GM23338 (cell line): ENCODE results near the gene CNDP2. TPM values are rescaled to one million over a fixed set of nuclear protein-coding genes. Genes with fewer than 3 reads are reported as not detected.

Experiments
- ATAC-seq: fragments of 200-7000 bp; cut with Tn5 transposase; 3 replicates; pipeline ENCODE4 v1.9.1; 2020
- DNase-seq: peaks from one replicate; pipeline ENCODE4 v3.0.0-alpha.2; 2015; ENCODE audit warnings: low spot score
- H2AFZ ChIP-seq: fragments of 200-600 bp; sonication (generic); 2 replicates; pipeline ENCODE4 v1.8.0; 2016; ENCODE audit warnings: antibody characterized with exemption, mild to moderate bottlenecking, moderate library complexity
- H3F3A ChIP-seq: fragments of 200-600 bp; sonication (generic); replicated peaks from 2 replicates; pipeline ENCODE4 v1.8.0; 2017; ENCODE audit warnings: antibody characterized with exemption, mixed run types, low read depth
- H3K27ac ChIP-seq: fragments of 200-600 bp; sonication (generic); 2 replicates; pipeline ENCODE4 v1.6.1; 2016; ENCODE audit warnings: low read depth
- H3K27me3 ChIP-seq: fragments of 200-600 bp; sonication (generic); 2 replicates; pipeline ENCODE4 v1.8.0; 2016; ENCODE audit warnings: mild to moderate bottlenecking, mixed run types, moderate library complexity; ENCODE audit not compliant: insufficient read depth
- H3K36me3 ChIP-seq: fragments of 200-600 bp; sonication (generic); 2 replicates; pipeline ENCODE4 v1.8.0; 2016; ENCODE audit warnings: mild to moderate bottlenecking; ENCODE audit not compliant: insufficient read depth
- H3K4me1 ChIP-seq: fragments of 200-600 bp; sonication (generic); 2 replicates; pipeline ENCODE4 v1.8.0; 2016; ENCODE audit warnings: mild to moderate bottlenecking, moderate library complexity; ENCODE audit not compliant: insufficient read depth
- H3K4me2 ChIP-seq: fragments of 200-600 bp; sonication (generic); 2 replicates; pipeline ENCODE4 v1.7.1; 2017; ENCODE audit warnings: mixed run types
- H3K4me3 ChIP-seq: fragments of 200-600 bp; sonication (generic); 2 replicates; pipeline ENCODE4 v1.6.1; 2016; ENCODE audit warnings: mixed run types
- H3K79me2 ChIP-seq: fragments of 200-600 bp; sonication (generic); replicated peaks from 2 replicates; pipeline ENCODE4 v1.8.0; 2017; ENCODE audit warnings: mild to moderate bottlenecking; ENCODE audit not compliant: insufficient read depth
- H3K9me2 ChIP-seq: fragments of 200-600 bp; sonication (generic); 2 replicates; pipeline ENCODE4 v1.8.0; 2017; ENCODE audit not compliant: insufficient read depth
- H4K20me1 ChIP-seq: fragments of 200-600 bp; sonication (generic); replicated peaks from 2 replicates; pipeline ENCODE4 v1.8.0; 2017; ENCODE audit warnings: mild to moderate bottlenecking; ENCODE audit not compliant: insufficient read depth
- H3K27ac Mint-ChIP-seq: 2 replicates; pipeline ENCODE4 v1.8.0; 2020; ENCODE audit warnings: inconsistent platforms, mild to moderate bottlenecking, moderate library complexity, mixed read lengths
- H3K27me3 Mint-ChIP-seq: 3 replicates; pipeline ENCODE4 v1.8.0; 2022; ENCODE audit warnings: low read depth, mild to moderate bottlenecking, moderate library complexity, mixed read lengths, inconsistent platforms; ENCODE audit not compliant: insufficient read depth, poor library complexity
- H3K36me3 Mint-ChIP-seq: 3 replicates; pipeline ENCODE4 v1.8.0; 2021; ENCODE audit warnings: low read depth, mild to moderate bottlenecking, inconsistent platforms, moderate library complexity, mixed read lengths
- H3K4me1 Mint-ChIP-seq: 3 replicates; pipeline ENCODE4 v1.8.0; 2020; ENCODE audit warnings: mild to moderate bottlenecking, inconsistent platforms, mixed read lengths
- H3K4me3 Mint-ChIP-seq: 3 replicates; pipeline ENCODE4 v1.8.0; 2021; ENCODE audit warnings: moderate library complexity, mild to moderate bottlenecking, inconsistent platforms, mixed read lengths
- H3K9me3 Mint-ChIP-seq: 3 replicates; pipeline ENCODE4 v1.8.0; 2020; ENCODE audit warnings: moderate library complexity, mild to moderate bottlenecking, inconsistent platforms, mixed read lengths
- CTCF ChIP-seq, 2 experiments: fragments of 200-600 bp in 1 of 2; sonication (generic) in 1 of 2; conservative IDR thresholded peaks; 2 replicates each; pipeline versions ENCODE4 v1.5.1 to v1.6.1; 2016 to 2017; ENCODE audit warnings: antibody characterized with exemption in 2 of 2, low read depth in 2 of 2, mild to moderate bottlenecking in 2 of 2, moderate library complexity in 1 of 2
- ETS1 ChIP-seq: IDR thresholded peaks from 2 replicates; pipeline ENCODE4 v1.6.1; 2016; ENCODE audit warnings: antibody characterized with exemption
- EZH2 ChIP-seq: fragments of 200-600 bp; sonication (generic); IDR thresholded peaks from one replicate; pipeline ENCODE4 v1.8.0; 2017; ENCODE audit warnings: antibody characterized with exemption, mild to moderate bottlenecking, low read depth; ENCODE audit not compliant: unreplicated experiment
- EZH2phosphoT487 ChIP-seq: fragments of 200-600 bp; sonication (generic); IDR thresholded peaks from one replicate; pipeline ENCODE4 v1.8.1; 2018; ENCODE audit warnings: antibody characterized with exemption; ENCODE audit not compliant: unreplicated experiment
- JUNB ChIP-seq: IDR thresholded peaks from one replicate; pipeline ENCODE4 v1.6.1; 2016; ENCODE audit warnings: antibody characterized with exemption; ENCODE audit not compliant: unreplicated experiment
- NANOG ChIP-seq: IDR thresholded peaks from 2 replicates; pipeline ENCODE4 v1.6.1; 2016; ENCODE audit warnings: antibody characterized with exemption, borderline replicate concordance
- ZNF114 ChIP-seq: fragments of 250-450 bp; sonication (Bioruptor Pico); IDR thresholded peaks from 2 replicates; pipeline ENCODE4 v1.5.0; 2020; ENCODE audit warnings: mild to moderate bottlenecking, moderate library complexity
- ZNF331 ChIP-seq: fragments of 250-450 bp; sonication (Bioruptor Pico); IDR thresholded peaks from 2 replicates; pipeline ENCODE4 v1.5.0; 2020; ENCODE audit warnings: low read depth, mild to moderate bottlenecking, moderate library complexity
- polyA plus RNA-seq: library from polyadenylated mRNA; unstranded; fragments of >200 nt; fragmentation: Nextera tagmentation; extraction: Ambion mirVana; gene quantifications from 2 replicates; pipeline ENCODE4 v1.2.1, GENCODE V29; 2016
- total RNA-seq: library from RNA; depleted of rRNA; stranded (reverse); fragments of >200 nt; shearing (Covaris generic); gene quantifications from 2 replicates; pipeline ENCODE4 v1.2.3, GENCODE V29; 2014
- TF ChIP-seq, protein P1 (sequence below): fragments of 250-450 bp; sonication (Bioruptor Pico); IDR thresholded peaks from 2 replicates; pipeline ENCODE4 v1.5.0; 2020; ENCODE audit warnings: mild to moderate bottlenecking, moderate library complexity

CNDP2 gene
- total and polyA plus RNA-seq, 2 experiments from 2014 or later: 116 to 175 TPM

- TF ChIP-seq, protein P1, sequence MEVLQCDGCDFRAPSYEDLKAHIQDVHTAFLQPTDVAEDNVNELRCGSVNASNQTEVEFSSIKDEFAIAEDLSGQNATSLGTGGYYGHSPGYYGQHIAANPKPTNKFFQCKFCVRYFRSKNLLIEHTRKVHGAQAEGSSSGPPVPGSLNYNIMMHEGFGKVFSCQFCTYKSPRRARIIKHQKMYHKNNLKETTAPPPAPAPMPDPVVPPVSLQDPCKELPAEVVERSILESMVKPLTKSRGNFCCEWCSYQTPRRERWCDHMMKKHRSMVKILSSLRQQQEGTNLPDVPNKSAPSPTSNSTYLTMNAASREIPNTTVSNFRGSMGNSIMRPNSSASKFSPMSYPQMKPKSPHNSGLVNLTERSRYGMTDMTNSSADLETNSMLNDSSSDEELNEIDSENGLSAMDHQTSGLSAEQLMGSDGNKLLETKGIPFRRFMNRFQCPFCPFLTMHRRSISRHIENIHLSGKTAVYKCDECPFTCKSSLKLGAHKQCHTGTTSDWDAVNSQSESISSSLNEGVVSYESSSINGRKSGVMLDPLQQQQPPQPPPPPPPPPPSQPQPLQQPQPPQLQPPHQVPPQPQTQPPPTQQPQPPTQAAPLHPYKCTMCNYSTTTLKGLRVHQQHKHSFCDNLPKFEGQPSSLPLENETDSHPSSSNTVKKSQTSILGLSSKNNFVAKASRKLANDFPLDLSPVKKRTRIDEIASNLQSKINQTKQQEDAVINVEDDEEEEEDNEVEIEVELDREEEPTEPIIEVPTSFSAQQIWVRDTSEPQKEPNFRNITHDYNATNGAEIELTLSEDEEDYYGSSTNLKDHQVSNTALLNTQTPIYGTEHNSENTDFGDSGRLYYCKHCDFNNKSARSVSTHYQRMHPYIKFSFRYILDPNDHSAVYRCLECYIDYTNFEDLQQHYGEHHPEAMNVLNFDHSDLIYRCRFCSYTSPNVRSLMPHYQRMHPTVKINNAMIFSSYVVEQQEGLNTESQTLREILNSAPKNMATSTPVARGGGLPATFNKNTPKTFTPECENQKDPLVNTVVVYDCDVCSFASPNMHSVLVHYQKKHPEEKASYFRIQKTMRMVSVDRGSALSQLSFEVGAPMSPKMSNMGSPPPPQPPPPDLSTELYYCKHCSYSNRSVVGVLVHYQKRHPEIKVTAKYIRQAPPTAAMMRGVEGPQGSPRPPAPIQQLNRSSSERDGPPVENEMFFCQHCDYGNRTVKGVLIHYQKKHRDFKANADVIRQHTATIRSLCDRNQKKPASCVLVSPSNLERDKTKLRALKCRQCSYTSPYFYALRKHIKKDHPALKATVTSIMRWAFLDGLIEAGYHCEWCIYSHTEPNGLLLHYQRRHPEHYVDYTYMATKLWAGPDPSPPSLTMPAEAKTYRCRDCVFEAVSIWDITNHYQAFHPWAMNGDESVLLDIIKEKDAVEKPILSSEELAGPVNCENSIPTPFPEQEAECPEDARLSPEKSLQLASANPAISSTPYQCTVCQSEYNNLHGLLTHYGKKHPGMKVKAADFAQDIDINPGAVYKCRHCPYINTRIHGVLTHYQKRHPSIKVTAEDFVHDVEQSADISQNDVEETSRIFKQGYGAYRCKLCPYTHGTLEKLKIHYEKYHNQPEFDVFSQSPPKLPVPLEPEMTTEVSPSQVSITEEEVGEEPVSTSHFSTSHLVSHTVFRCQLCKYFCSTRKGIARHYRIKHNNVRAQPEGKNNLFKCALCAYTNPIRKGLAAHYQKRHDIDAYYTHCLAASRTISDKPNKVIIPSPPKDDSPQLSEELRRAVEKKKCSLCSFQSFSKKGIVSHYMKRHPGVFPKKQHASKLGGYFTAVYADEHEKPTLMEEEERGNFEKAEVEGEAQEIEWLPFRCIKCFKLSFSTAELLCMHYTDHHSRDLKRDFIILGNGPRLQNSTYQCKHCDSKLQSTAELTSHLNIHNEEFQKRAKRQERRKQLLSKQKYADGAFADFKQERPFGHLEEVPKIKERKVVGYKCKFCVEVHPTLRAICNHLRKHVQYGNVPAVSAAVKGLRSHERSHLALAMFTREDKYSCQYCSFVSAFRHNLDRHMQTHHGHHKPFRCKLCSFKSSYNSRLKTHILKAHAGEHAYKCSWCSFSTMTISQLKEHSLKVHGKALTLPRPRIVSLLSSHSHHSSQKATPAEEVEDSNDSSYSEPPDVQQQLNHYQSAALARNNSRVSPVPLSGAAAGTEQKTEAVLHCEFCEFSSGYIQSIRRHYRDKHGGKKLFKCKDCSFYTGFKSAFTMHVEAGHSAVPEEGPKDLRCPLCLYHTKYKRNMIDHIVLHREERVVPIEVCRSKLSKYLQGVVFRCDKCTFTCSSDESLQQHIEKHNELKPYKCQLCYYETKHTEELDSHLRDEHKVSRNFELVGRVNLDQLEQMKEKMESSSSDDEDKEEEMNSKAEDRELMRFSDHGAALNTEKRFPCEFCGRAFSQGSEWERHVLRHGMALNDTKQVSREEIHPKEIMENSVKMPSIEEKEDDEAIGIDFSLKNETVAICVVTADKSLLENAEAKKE: no peak
- no peak for TF ChIP-seq CTCF (conservative IDR thresholded peaks at IDR 0.05; ENCODE audit: low read depth in 2 of 2)
- TF ChIP-seq NANOG: no peak
- no peak for TF ChIP-seq JUNB
Observed at GRCh38 chr18:74465775-74466174, 30.4 kb upstream of the CNDP2 start (continued).

GRCh38 chr18:74468547-74469061, 27.6 kb upstream of the CNDP2 start:
- Mint-ChIP-seq H3K36me3 (no peaks in the 10 kb centered on the region), H3K4me3 (no peak overlapping the region), H3K27me3 (peaks cover 2% of the 10 kb centered on the region), H3K27ac (no peak overlapping the region), H3K4me1 (no peaks in the 10 kb centered on the region), H3K9me3 (peaks cover 6% of the 10 kb centered on the region; the same call in 1 of the 3 replicates)
- no peak for ATAC-seq
- Histone ChIP-seq H3K79me2 (no peaks in the 10 kb centered on the region), H3K4me2 (no peak overlapping the region), H3K27ac (no peak overlapping the region), H3K36me3 (no peaks in the 10 kb centered on the region), H3F3A (no peaks in the 10 kb centered on the region), H2AFZ (no peak overlapping the region), H3K4me3 (no peak overlapping the region), H3K27me3 (no peaks in the 10 kb centered on the region), H3K9me2 (no peaks in the 10 kb centered on the region), H3K4me1 (no peaks in the 10 kb centered on the region), H4K20me1 (no peaks in the 10 kb centered on the region)
- DNase-seq: no peak
- no peak for TF ChIP-seq EZH2phosphoT487
- no peak for TF ChIP-seq JUNB
- no peak for TF ChIP-seq ZNF114
- TF ChIP-seq ZNF331 (CRISPR knock-in tag): no peak
- no peak for TF ChIP-seq EZH2
- TF ChIP-seq CTCF (conservative IDR thresholded peaks at IDR 0.05; ENCODE audit: low read depth in 2 of 2): no peak
- TF ChIP-seq NANOG: no peak
- no peak for TF ChIP-seq ETS1
